Stomach (tissue), 4 donors: Measurements from ENCODE around the gene PLAAT3.

Source experiments
- EP300 ChIP-seq: sonication (generic); formaldehyde crosslinking; IDR thresholded peaks from one replicate; pipeline ENCODE4 v1.6.1; 2017; ENCODE audit warnings: antibody characterized with exemption
- POLR2A ChIP-seq, 4 donors: fragments of 450-650 bp; IDR thresholded peaks; one replicate each; pipeline ENCODE4 v1.6.1; 2016; ENCODE audit warnings: antibody characterized with exemption in 4 of 4, control low read depth in 2 of 4, mild to moderate bottlenecking in 1 of 4, moderate library complexity in 1 of 4
- POLR2AphosphoS5 ChIP-seq, 3 donors: sonication (generic); formaldehyde crosslinking; IDR thresholded peaks; one replicate each; pipeline ENCODE4 v1.6.1; 2016; ENCODE audit warnings: antibody characterized with exemption in 3 of 3
- TF ChIP-seq, protein P1 (sequence below), 7 experiments: fragments of 450-650 bp in 4 of 7; fragments of 200-600 bp in 3 of 7; sonication (generic) in 3 of 7; IDR thresholded peaks; one replicate each; pipeline ENCODE4 v1.5.1; 2016 to 2019; ENCODE audit warnings: antibody characterized with exemption in 7 of 7, control low read depth in 2 of 7, mild to moderate bottlenecking in 1 of 7

DNA sequence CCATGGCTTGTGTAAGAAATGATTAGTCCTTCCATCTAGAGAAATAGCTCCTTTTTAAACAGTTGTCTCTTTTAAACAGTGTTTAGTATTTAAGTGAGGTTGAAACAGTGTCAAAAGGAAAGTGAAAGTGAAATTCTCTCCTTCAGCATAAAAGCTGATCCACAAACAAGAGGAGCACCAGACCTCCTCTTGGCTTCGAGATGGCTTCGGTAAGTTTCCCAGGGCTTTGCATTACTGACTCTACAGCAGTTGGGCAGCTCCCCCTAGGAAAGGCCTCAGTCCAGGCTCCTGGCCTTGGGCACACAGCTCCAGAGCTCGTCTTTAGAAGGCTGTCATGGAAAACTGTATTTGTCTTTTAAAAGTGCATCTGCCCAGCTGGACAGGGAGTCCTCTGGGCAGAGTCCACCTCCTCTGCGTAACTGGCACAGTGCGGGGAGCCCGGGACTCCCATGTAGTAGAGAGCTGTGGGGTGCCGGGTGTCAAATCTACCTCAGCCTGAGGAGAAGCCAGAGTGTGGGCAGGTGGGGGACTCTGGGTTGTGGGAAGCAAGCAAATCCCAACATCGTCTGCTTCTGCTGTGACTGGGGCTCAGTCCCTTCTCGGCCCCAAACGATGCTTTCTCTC lies 77.5 kb downstream of the PLAAT3 start, which contains the start of gene PLAAT4:
- TF ChIP-seq, protein P1, sequence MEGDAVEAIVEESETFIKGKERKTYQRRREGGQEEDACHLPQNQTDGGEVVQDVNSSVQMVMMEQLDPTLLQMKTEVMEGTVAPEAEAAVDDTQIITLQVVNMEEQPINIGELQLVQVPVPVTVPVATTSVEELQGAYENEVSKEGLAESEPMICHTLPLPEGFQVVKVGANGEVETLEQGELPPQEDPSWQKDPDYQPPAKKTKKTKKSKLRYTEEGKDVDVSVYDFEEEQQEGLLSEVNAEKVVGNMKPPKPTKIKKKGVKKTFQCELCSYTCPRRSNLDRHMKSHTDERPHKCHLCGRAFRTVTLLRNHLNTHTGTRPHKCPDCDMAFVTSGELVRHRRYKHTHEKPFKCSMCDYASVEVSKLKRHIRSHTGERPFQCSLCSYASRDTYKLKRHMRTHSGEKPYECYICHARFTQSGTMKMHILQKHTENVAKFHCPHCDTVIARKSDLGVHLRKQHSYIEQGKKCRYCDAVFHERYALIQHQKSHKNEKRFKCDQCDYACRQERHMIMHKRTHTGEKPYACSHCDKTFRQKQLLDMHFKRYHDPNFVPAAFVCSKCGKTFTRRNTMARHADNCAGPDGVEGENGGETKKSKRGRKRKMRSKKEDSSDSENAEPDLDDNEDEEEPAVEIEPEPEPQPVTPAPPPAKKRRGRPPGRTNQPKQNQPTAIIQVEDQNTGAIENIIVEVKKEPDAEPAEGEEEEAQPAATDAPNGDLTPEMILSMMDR (IDR thresholded peaks at IDR 0.05) = no peak
- TF ChIP-seq POLR2A (IDR thresholded peaks at IDR 0.05) (no peak), EP300 (no peak), POLR2AphosphoS5 (IDR thresholded peaks at IDR 0.05) (peak in 2 of 3 donors; percentile 73 to 75)
